Measurements from ENCODE around the gene SPATA45.

DNA sequence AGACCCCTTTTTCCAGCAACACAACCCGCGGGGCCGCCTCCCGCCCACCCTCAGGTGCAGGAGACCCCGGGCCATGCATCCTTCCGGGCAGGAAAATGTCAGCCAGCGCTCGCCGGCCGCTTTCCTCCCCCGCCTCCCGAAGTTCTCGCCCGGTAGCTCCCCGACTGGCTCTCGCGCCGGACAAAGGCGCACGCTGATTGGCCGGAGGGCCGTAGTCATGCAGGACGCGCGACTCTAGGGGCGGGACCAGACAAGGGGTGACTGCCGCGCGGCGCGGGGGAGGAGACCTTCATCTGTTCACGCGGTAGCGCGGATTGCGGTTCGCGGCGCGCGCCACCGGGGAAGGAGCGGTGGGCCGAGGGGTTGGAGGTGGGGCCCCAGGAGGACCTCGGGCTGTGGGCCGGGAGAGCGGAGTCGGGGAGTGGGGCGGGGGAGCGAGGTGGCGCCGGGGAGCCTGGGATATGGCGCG is 10.6 kb upstream of the SPATA45 start, which contains the start of gene FLVCR1:
- TF ChIP-seq, protein P1, sequence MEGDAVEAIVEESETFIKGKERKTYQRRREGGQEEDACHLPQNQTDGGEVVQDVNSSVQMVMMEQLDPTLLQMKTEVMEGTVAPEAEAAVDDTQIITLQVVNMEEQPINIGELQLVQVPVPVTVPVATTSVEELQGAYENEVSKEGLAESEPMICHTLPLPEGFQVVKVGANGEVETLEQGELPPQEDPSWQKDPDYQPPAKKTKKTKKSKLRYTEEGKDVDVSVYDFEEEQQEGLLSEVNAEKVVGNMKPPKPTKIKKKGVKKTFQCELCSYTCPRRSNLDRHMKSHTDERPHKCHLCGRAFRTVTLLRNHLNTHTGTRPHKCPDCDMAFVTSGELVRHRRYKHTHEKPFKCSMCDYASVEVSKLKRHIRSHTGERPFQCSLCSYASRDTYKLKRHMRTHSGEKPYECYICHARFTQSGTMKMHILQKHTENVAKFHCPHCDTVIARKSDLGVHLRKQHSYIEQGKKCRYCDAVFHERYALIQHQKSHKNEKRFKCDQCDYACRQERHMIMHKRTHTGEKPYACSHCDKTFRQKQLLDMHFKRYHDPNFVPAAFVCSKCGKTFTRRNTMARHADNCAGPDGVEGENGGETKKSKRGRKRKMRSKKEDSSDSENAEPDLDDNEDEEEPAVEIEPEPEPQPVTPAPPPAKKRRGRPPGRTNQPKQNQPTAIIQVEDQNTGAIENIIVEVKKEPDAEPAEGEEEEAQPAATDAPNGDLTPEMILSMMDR (IDR thresholded peaks at IDR 0.05): peak in 2 of 6 experiments; percentile 23 to 24
- TF ChIP-seq POLR2A (IDR thresholded peaks at IDR 0.05): peak in 2 of 4 donors; percentile 55 to 79
